Lower lobe of right lung (tissue), 2 donors: ENCODE results near the gene NMNAT3. TPM values are rescaled to one million over a fixed set of nuclear protein-coding genes. Genes with fewer than 3 reads are reported as not detected.

Source experiments
- ATAC-seq, 2 donors: fragments of 200-7000 bp; cut with Tn5 transposase; one replicate each; pipeline ENCODE4 v1.9.1; 2020 to 2022; ENCODE audit warnings: mild to moderate bottlenecking in 2 of 2, moderate library complexity in 2 of 2
- DNase-seq: peaks from one replicate; pipeline ENCODE4 v3.0.0-alpha.2; 2020
- H3K27ac ChIP-seq: fragments of 200-600 bp; one replicate; pipeline ENCODE4 v1.8.0; 2022
- H3K27me3 ChIP-seq: fragments of 200-600 bp; one replicate; pipeline ENCODE4 v1.8.0; 2022; ENCODE audit warnings: low read depth
- H3K36me3 ChIP-seq: fragments of 200-600 bp; one replicate; pipeline ENCODE4 v1.8.0; 2022; ENCODE audit warnings: mild to moderate bottlenecking
- H3K4me1 ChIP-seq: fragments of 200-600 bp; one replicate; pipeline ENCODE4 v1.8.0; 2022
- H3K4me3 ChIP-seq: fragments of 200-600 bp; one replicate; pipeline ENCODE4 v1.8.0; 2022; ENCODE audit warnings: mild to moderate bottlenecking
- H3K9me3 ChIP-seq: fragments of 200-600 bp; one replicate; pipeline ENCODE4 v1.8.0; 2022
- CTCF ChIP-seq: fragments of 200-600 bp; IDR thresholded peaks from one replicate; pipeline ENCODE4 v1.8.0; 2022; ENCODE audit warnings: antibody characterized with exemption, mild to moderate bottlenecking
- intact Hi-C: fragments of 100-400 bp; cut with DNase I; formaldehyde crosslinking; loops from one replicate; pipeline ENCODE4 v1.11.0; 2022
- total RNA-seq: library from RNA; stranded (reverse); fragmentation: NEBNext Ultra II Directional; extraction: Animal tissue kit (Norgen Biotek cat#: 25700); gene quantifications from one replicate; pipeline ENCODE4 v1.2.1, GENCODE V29; 2021
- donor health status: DM: no; HTN: yes; CAD: no; lungs with severe emphysema.

The NMNAT3 gene
- total RNA-seq, 1 donor from 2014 or later: 5.8 TPM

GRCh38 chr3:139686624-139687023 lies 8.9 kb upstream of the NMNAT3 start:
- H3K9me3 ChIP-seq: no peaks in the 10 kb centered on the region
- intact Hi-C loops: no loop called here

GRCh38 chr3:139686206-139686605 lies 8.4 kb upstream of the NMNAT3 start:
- no peak for ATAC-seq
- Histone ChIP-seq H3K9me3 (no peaks in the 10 kb centered on the region), H3K4me3 (no peak overlapping the region), H3K27ac (no peak overlapping the region), H3K4me1 (no peaks in the 10 kb centered on the region), H3K36me3 (no peaks in the 10 kb centered on the region), H3K27me3 (no peaks in the 10 kb centered on the region)
- intact Hi-C loops: no loop called here
- DNase-seq: no peak
- TF ChIP-seq CTCF: no peak

More at GRCh38 chr3:139686624-139687023, 8.9 kb upstream of the NMNAT3 start:
- Histone ChIP-seq H3K36me3 (no peaks in the 10 kb centered on the region), H3K4me3 (no peak overlapping the region), H3K4me1 (no peaks in the 10 kb centered on the region), H3K27ac (no peak overlapping the region), H3K27me3 (no peaks in the 10 kb centered on the region)
- no peak for ATAC-seq
- no peak for TF ChIP-seq CTCF
- no peak for DNase-seq

- no peaks in the 10 kb centered on the region for H3K36me3 ChIP-seq
- no peaks in the 10 kb centered on the region for H3K9me3 ChIP-seq
- ATAC-seq (no peak), DNase-seq (no peak)
- peaks cover 8% of the 10 kb centered on the region for H3K4me1 ChIP-seq
- no peak overlapping the region for H3K4me3 ChIP-seq
- no peak for TF ChIP-seq CTCF
- intact Hi-C loops: no loop called here
- H3K27me3 ChIP-seq: no peaks in the 10 kb centered on the region
- no peak overlapping the region for H3K27ac ChIP-seq
Observed at GRCh38 chr3:139679220-139679775, 1.5 kb upstream of the NMNAT3 start.

GRCh38 chr3:139676632-139677387 lies 962 bp downstream of the NMNAT3 start:
- peak; percentile 5 to 21 for ATAC-seq
- Histone ChIP-seq H3K4me3 (peak overlapping the region; percentile 72), H3K4me1 (peaks cover 8% of the 10 kb centered on the region), H3K36me3 (no peaks in the 10 kb centered on the region), H3K27ac (peak overlapping the region; percentile 50), H3K9me3 (no peaks in the 10 kb centered on the region), H3K27me3 (no peaks in the 10 kb centered on the region)
- no peak for DNase-seq
- intact Hi-C loops: no loop called here
- TF ChIP-seq CTCF: no peak

GRCh38 chr3:139676108-139676507 lies 1.7 kb downstream of the NMNAT3 start:
- ATAC-seq (no peak), DNase-seq (no peak)
- Histone ChIP-seq H3K4me3 (no peak overlapping the region), H3K27ac (no peak overlapping the region), H3K27me3 (no peaks in the 10 kb centered on the region), H3K36me3 (no peaks in the 10 kb centered on the region), H3K9me3 (no peaks in the 10 kb centered on the region), H3K4me1 (peaks cover 8% of the 10 kb centered on the region)
- intact Hi-C loops: no loop called here
- no peak for TF ChIP-seq CTCF
